ENCODE results near the gene NUBP2.

Gene NUBP2

DNA sequence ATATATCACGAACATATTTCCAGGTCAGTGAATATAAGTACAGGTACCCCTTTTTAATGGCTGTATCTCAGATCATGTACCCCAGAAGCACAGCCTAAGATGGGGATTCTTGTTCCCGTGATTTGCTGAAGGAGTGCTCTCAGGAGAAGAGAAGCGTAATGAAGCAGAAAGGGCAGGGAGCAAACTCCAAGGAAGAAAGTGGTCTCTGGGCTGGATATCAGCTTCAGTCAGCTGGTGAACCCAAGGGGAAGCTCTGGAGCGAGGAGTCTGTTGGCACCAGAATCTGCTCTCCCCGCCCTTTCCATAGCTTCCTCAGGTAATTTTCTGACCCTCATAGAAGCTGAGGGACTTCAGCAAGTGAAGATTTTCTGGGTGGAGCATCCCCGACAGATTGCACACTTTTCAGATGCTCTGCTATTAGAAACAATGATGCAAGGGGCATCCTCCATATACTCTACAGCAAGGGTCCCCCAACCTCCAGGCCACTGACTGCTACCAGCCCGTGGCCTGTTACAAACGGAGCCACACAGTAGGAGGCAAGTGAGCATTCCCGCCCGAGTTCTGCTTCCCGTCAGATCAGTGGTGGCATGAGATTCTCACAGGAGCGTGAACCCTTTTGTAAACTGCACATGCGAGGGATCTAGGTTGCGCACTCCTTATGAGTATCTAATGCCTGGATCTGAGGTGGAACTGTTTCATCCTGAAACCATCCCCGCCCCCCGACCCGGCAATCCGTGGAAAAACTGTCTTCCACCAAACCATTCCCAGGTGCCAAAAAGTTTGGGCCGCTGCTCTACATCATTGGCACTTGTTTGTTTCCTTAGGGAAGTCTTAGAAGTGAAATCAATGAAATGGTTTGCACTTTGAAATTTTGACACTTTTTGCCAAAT is 48.7 kb downstream of the NUBP2 start:
- no peak for DNase-seq

DNA sequence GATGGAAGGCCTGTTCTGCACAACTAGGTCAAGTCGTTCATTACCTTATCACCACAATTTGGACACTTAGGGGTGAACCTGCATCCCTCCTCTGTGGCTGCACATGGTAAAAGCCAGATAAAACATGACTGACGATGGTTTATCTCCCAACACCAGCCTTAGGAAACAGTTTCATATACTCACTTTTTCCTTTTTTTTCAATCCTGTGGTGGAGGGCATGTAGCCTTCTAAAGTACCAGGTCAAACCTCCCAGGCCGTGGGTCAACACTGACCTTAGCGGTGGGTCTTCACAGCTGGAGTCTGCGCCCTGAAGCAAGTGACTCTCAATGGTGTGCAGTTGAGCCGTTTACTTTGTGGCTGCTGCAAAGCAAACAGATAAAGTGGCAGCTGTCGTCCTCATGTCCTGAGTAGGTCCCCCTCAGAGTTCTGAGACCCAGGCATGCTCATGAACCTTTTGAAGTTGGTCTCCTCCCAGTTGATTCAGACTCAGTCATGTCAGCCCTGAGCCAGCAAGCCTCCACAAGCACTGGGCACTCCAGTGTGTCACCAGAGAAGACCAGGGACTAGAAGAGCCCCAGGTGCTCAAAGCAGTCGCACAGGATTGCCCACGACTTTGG is 50.2 kb downstream of the NUBP2 start:
- no peak for DNase-seq

DNA sequence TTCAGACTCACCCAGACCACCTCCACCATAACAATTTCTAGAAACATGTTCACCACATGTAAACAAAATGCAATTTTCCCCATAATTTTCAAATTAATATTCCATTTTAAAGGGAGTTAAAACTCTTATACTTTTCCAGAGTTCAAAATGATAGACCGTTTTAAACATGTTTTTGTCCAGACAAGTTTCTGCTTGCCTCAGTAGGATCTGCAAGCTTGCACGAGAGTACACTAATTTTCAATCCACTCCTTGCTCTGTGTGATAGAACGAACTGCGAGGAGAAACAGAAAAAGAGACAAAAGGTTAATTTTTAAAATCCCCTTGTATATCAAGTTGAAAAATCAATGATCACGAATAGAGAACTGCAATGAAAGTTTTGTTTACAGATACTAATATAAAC is 51.3 kb downstream of the NUBP2 start:
- no peak for DNase-seq
